Nephron (organoid): ENCODE measurements around the gene GNL1.
"Not testable (repeated sequence)": the region's sequence is repeated elsewhere in the genome, so short reads cannot be mapped to it uniquely, and the experiment has no call there.

Source experiments
- H3K27ac Mint-ChIP-seq, 3 experiments: 2 replicates each; pipeline ENCODE4 v1.8.0; 2020; ENCODE audit warnings: mixed read lengths in 3 of 3, mild to moderate bottlenecking in 2 of 3, moderate library complexity in 1 of 3
- H3K27me3 Mint-ChIP-seq: 2 replicates; pipeline ENCODE4 v1.8.0; 2021; ENCODE audit warnings: low read depth, mild to moderate bottlenecking, moderate library complexity, mixed read lengths
- H3K36me3 Mint-ChIP-seq: 2 replicates; pipeline ENCODE4 v1.8.0; 2020; ENCODE audit warnings: low read depth, mixed read lengths
- H3K4me1 Mint-ChIP-seq: 2 replicates; pipeline ENCODE4 v1.8.0; 2020; ENCODE audit warnings: mixed read lengths
- H3K4me3 Mint-ChIP-seq, 3 experiments: 2 replicates each; pipeline ENCODE4 v1.8.0; 2020; ENCODE audit warnings: mild to moderate bottlenecking in 3 of 3, mixed read lengths in 3 of 3, moderate library complexity in 2 of 3
- H3K9me3 Mint-ChIP-seq: 2 replicates; pipeline ENCODE4 v1.8.0; 2020; ENCODE audit warnings: mixed read lengths
- CTCF ChIP-seq, 3 experiments: fragments of 200-600 bp; sonication (generic); IDR thresholded peaks; one replicate each; pipeline ENCODE4 v1.5.0; 2021; ENCODE audit warnings: antibody characterized with exemption in 3 of 3; ENCODE audit not compliant: unreplicated experiment in 3 of 3

The GNL1 gene

GRCh38 chr6:30520522-30520921 lies 35.8 kb downstream of the GNL1 start:
- Mint-ChIP-seq H3K27ac (no peak overlapping the region), H3K27me3 (peaks cover 48% of the 10 kb centered on the region), H3K9me3 (peaks cover 8% of the 10 kb centered on the region), H3K4me1 (peaks cover 7% of the 10 kb centered on the region), H3K4me3 (no peak overlapping the region), H3K36me3 (no peaks in the 10 kb centered on the region)
- no peak for TF ChIP-seq CTCF (IDR thresholded peaks at IDR 0.05; ENCODE audit: unreplicated experiment in 3 of 3)

DNA sequence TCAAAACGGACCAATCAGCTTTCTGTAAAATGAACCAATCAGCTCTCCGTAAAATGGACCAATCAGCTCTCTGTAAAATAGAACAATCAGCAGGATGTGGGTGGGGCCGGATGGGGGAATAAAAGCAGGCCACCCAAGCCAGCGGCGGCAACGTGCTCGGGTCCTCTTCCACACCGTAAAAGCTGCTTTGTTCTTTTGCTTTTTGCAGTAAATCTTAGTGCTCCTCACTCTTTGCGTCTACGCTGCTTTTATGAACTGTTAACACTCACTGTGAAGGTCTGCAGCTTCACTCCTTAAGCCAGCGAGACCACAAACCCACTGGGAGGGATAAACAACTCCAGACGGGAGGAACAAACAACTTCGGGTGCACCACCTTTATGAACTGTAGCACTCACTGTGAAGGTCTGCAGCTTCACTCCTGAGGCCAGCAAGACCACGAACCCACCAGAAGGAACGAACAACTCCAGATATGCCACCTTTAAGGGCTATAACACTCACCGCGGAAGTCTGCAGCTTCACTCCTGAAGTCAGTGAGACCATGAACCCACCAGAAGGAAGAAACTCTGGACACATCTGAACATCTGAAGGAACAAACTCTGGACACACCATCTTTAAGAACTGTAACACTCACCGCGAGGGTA lies 37.7 kb downstream of the GNL1 start:
- Mint-ChIP-seq H3K4me3 (peak overlapping the region in 2 of 3 experiments; percentile 2 to 28), H3K27me3 (peaks cover 39% of the 10 kb centered on the region)
- not testable (repeated sequence) for H3K27ac Mint-ChIP-seq, H3K36me3 Mint-ChIP-seq, H3K9me3 Mint-ChIP-seq, H3K4me1 Mint-ChIP-seq

- Mint-ChIP-seq H3K27me3 (peaks cover 32% of the 10 kb centered on the region), H3K4me3 (peak overlapping the region; percentile 2 to 38 (median 28))
- not testable (repeated sequence) for H3K36me3 Mint-ChIP-seq, H3K27ac Mint-ChIP-seq, H3K9me3 Mint-ChIP-seq, H3K4me1 Mint-ChIP-seq
Measured at GRCh38 chr6:30517767-30518504, 38.4 kb downstream of the GNL1 start.

DNA sequence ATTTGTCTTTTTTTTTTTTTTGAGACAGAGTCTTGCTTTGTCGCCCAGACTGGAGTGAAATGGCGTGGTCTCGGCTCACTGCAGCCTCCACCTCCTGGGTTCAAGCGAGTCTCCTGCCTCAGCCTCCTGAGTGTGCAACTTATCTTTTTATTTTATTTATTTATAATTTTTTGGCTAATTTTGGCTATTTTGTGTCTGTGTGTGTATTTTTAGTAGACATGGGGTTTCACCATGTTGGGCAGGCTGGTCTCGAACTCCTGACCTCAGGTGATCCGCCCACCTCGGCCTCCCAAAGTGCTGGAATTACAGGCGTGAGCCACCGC lies 39.6 kb downstream of the GNL1 start:
- not testable (repeated sequence) for H3K36me3 Mint-ChIP-seq, H3K9me3 Mint-ChIP-seq, H3K4me1 Mint-ChIP-seq
- H3K27ac Mint-ChIP-seq: peak overlapping the region; percentile 98 to 100 (median 99)
- H3K27me3 Mint-ChIP-seq: peaks cover 20% of the 10 kb centered on the region
- H3K4me3 Mint-ChIP-seq: peak overlapping the region; percentile 86 to 95 (median 92)

GRCh38 chr6:30515944-30516753 lies 40.1 kb downstream of the GNL1 start:
- H3K36me3 Mint-ChIP-seq: no peaks in the 10 kb centered on the region
- H3K27ac Mint-ChIP-seq: peak overlapping the region; percentile 98 to 100 (median 99)
- H3K4me1 Mint-ChIP-seq: peaks cover 7% of the 10 kb centered on the region
- TF ChIP-seq CTCF (IDR thresholded peaks at IDR 0.05; ENCODE audit: unreplicated experiment in 3 of 3): no peak
- peaks cover 16% of the 10 kb centered on the region for H3K27me3 Mint-ChIP-seq
- H3K4me3 Mint-ChIP-seq: peak overlapping the region; percentile 86 to 95 (median 92)
- no peaks in the 10 kb centered on the region for H3K9me3 Mint-ChIP-seq

DNA sequence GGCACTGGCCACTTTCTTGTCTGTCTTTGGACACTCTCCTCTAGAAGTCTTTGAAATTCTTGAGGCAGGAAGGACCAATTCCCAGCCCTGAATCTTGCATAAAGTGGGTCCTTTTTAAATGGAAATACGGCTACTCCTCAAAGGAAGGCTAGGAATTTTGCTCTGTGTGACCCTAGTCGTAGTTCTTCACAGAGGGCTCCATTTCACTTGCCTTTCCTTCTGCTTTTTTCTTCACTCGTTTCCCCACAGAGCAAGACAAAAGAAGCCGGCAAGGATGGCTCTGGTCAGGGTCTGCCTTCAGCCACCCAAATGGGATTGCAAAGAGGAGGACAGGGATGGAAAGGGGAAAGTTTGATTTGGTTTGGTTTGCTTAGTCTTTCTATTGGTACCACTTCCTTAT lies 41.2 kb downstream of the GNL1 start:
- Mint-ChIP-seq H3K27me3 (peaks cover 10% of the 10 kb centered on the region), H3K9me3 (no peaks in the 10 kb centered on the region), H3K4me3 (peak overlapping the region; percentile 86 to 89 (median 88)), H3K4me1 (peaks cover 7% of the 10 kb centered on the region), H3K36me3 (no peaks in the 10 kb centered on the region), H3K27ac (peak overlapping the region; percentile 98 to 100 (median 99))
- TF ChIP-seq CTCF (IDR thresholded peaks at IDR 0.05; ENCODE audit: unreplicated experiment in 3 of 3): no peak

DNA sequence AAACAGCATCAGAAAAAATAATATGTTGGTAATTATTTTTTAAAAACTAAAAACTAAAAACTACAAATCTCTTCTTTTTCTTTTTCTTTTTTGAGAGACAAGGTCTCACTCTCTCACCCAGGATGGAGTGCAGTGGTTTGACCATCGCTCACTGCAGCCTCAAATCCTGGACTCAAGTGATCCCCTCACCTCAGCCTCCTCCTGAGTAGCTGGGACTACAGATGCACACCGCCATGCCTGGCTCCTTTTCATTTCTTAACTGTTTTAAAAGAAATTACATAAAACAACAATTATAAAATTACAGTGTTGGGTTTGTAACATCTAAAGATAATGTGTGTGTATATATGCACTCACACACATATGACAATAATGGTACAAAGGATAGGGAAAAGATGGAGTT lies 42.8 kb downstream of the GNL1 start:
- peaks cover 5% of the 10 kb centered on the region for H3K27me3 Mint-ChIP-seq
- H3K4me3 Mint-ChIP-seq: no peak overlapping the region
- no peak for TF ChIP-seq CTCF (IDR thresholded peaks at IDR 0.05; ENCODE audit: unreplicated experiment in 3 of 3)
- H3K4me1 Mint-ChIP-seq: peaks cover 7% of the 10 kb centered on the region
- no peaks in the 10 kb centered on the region for H3K9me3 Mint-ChIP-seq
- no peaks in the 10 kb centered on the region for H3K36me3 Mint-ChIP-seq
- no peak overlapping the region for H3K27ac Mint-ChIP-seq
